Thoracic aorta (tissue), 2 donors: ENCODE results near the gene WNK4. TPM values are rescaled to one million over a fixed set of nuclear protein-coding genes. Genes with fewer than 3 reads are reported as not detected.

Experiments
- ATAC-seq: fragments of 150-250 bp; one replicate; pipeline ENCODE4 v1.8.0; 2017; ENCODE audit warnings: low read depth; ENCODE audit not compliant: insufficient number of reproducible peaks, low FRiP score
- DNase-seq: peaks from one replicate; pipeline ENCODE4 v3.0.0-alpha.2; 2020; ENCODE audit warnings: low spot score
- H3K27ac ChIP-seq, 2 donors: fragments of 200-600 bp; sonication (generic); 1 replicate in 1 of 2; 2 replicates in 1 of 2; pipeline ENCODE4 v1.5.1; 2016; ENCODE audit warnings: mild to moderate bottlenecking in 2 of 2, moderate library complexity in 2 of 2
- H3K27me3 ChIP-seq: fragments of 200-600 bp; sonication (generic); replicated peaks from 2 replicates; pipeline ENCODE4 v1.6.0; 2016; ENCODE audit warnings: mild to moderate bottlenecking; ENCODE audit not compliant: insufficient read depth
- H3K36me3 ChIP-seq: fragments of 200-600 bp; sonication (generic); one replicate; pipeline ENCODE4 v1.5.1; 2016
- H3K4me1 ChIP-seq, 2 donors: fragments of 200-600 bp; sonication (generic); 1 replicate in 1 of 2; 2 replicates in 1 of 2; pipeline versions ENCODE4 v1.5.1 to v1.6.0; 2016; ENCODE audit warnings: low read depth in 2 of 2, mild to moderate bottlenecking in 1 of 2; ENCODE audit not compliant: control insufficient read depth in 1 of 2
- H3K4me3 ChIP-seq: fragments of 200-600 bp; sonication (generic); 2 replicates; pipeline ENCODE4 v1.5.1; 2016; ENCODE audit warnings: mild to moderate bottlenecking
- H3K9me3 ChIP-seq: fragments of 200-600 bp; sonication (generic); 2 replicates; pipeline ENCODE4 v1.5.1; 2016
- total RNA-seq, 2 donors: library from RNA; depleted of rRNA; stranded (reverse); fragments of >200 nt; gene quantifications; one replicate each; pipeline versions ENCODE4 v1.1.0 to v1.2.3, GENCODE V29; 2016
- TF ChIP-seq, protein P1 (sequence below): fragments of 200-600 bp; sonication (generic); IDR thresholded peaks from one replicate; pipeline ENCODE4 v1.5.1; 2019; ENCODE audit warnings: antibody characterized with exemption

Gene WNK4
- total RNA-seq, 2 donors from 2014 or later = not detected

DNA sequence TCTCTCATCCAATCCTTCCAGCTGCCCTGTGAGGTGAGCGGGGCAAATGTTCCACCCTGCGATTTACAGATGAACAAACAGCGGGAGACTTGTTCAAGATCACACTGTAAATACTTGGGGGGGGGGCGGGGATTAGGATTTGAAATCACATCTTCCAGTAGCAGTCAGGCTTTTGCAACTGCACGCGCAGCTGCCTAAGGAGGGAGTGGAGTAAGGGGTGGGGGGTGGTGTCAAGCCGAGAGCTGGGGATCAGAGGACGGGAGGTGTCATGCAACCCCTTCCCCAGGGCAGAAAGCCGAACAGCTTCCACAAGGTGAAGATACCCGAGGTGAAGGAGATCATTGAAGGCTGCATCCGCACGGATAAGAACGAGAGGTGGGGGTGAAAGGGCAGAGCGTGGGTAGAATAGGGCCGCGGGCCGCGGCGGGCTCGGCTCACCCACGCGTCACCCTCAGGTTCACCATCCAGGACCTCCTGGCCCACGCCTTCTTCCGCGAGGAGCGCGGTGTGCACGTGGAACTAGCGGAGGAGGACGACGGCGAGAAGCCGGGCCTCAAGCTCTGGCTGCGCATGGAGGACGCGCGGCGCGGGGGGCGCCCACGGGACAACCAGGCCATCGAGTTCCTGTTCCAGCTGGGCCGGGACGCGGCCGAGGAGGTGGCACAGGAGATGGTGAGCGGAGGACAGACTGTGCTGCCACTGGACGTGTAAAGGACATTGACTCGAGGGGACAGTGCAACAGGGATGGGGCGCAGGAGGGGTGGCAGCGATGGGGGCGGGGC, 4.6 kb downstream of the WNK4 start:
- Histone ChIP-seq H3K4me3 (no peak overlapping the region), H3K36me3 (no peaks in the 10 kb centered on the region), H3K9me3 (no peaks in the 10 kb centered on the region), H3K27ac (no peak overlapping the region), H3K4me1 (peaks cover 2 to 18% of the 10 kb centered on the region in 2 donors), H3K27me3 (peaks cover 9% of the 10 kb centered on the region)
- TF ChIP-seq, protein P1, sequence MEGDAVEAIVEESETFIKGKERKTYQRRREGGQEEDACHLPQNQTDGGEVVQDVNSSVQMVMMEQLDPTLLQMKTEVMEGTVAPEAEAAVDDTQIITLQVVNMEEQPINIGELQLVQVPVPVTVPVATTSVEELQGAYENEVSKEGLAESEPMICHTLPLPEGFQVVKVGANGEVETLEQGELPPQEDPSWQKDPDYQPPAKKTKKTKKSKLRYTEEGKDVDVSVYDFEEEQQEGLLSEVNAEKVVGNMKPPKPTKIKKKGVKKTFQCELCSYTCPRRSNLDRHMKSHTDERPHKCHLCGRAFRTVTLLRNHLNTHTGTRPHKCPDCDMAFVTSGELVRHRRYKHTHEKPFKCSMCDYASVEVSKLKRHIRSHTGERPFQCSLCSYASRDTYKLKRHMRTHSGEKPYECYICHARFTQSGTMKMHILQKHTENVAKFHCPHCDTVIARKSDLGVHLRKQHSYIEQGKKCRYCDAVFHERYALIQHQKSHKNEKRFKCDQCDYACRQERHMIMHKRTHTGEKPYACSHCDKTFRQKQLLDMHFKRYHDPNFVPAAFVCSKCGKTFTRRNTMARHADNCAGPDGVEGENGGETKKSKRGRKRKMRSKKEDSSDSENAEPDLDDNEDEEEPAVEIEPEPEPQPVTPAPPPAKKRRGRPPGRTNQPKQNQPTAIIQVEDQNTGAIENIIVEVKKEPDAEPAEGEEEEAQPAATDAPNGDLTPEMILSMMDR = no peak
- ATAC-seq (no peak), DNase-seq (no peak)

- no peak for ATAC-seq
- Histone ChIP-seq H3K27ac (no peak overlapping the region), H3K27me3 (no peaks in the 10 kb centered on the region), H3K36me3 (no peaks in the 10 kb centered on the region), H3K4me3 (no peak overlapping the region), H3K9me3 (no peaks in the 10 kb centered on the region), H3K4me1 (peaks cover 0 to 7% of the 10 kb centered on the region in 2 donors)
- TF ChIP-seq, protein P1 = no peak
- DNase-seq = no peak
Observed at GRCh38 chr17:42787266-42787665, 6.9 kb downstream of the WNK4 start.

DNA sequence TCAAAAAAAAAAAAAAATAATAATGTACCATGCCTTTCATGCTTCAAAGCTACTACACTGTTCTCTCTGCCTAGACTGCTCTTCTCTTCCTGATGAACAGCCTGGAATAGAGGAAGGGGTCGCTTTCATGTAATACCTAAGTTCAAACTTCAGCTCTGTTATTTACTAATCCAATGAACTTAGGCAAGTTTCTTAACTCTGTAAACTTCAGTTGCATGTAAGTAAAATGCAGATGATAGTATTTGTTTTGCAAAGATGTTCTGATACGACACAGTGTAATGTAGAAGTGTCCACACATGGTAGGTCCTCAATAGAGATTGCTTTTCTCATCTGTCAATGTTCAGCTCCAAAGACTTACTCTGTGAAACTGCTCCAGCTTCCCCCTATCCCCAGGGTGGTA, 11.5 kb downstream of the WNK4 start:
- no peak overlapping the region for H3K4me3 ChIP-seq
- H3K4me1 ChIP-seq = peaks cover 0 to 4% of the 10 kb centered on the region in 2 donors
- no peaks in the 10 kb centered on the region for H3K27me3 ChIP-seq
- H3K9me3 ChIP-seq = no peaks in the 10 kb centered on the region
- no peak overlapping the region for H3K27ac ChIP-seq
- no peak for ATAC-seq
- DNase-seq = no peak
- peaks cover 6% of the 10 kb centered on the region for H3K36me3 ChIP-seq
- TF ChIP-seq, protein P1 = no peak

GRCh38 chr17:42792545-42792944, 12.1 kb downstream of the WNK4 start:
- Histone ChIP-seq H3K9me3 (no peaks in the 10 kb centered on the region), H3K27ac (no peak overlapping the region), H3K4me3 (no peak overlapping the region), H3K27me3 (no peaks in the 10 kb centered on the region), H3K4me1 (peaks cover 2 to 10% of the 10 kb centered on the region in 2 donors), H3K36me3 (peaks cover 6% of the 10 kb centered on the region)
- DNase-seq = no peak
- no peak for ATAC-seq
- TF ChIP-seq, protein P1 = no peak

GRCh38 chr17:42795061-42795460, 14.7 kb downstream of the WNK4 start:
- Histone ChIP-seq H3K36me3 (peaks cover 6% of the 10 kb centered on the region), H3K27ac (no peak overlapping the region), H3K4me3 (no peak overlapping the region), H3K27me3 (no peaks in the 10 kb centered on the region), H3K9me3 (no peaks in the 10 kb centered on the region), H3K4me1 (peaks cover 10 to 22% of the 10 kb centered on the region in 2 donors)
- no peak for DNase-seq
- TF ChIP-seq, protein P1 = no peak
- ATAC-seq = no peak
